Measurements from ENCODE around the gene GEMIN8.

GEMIN8 gene

DNA sequence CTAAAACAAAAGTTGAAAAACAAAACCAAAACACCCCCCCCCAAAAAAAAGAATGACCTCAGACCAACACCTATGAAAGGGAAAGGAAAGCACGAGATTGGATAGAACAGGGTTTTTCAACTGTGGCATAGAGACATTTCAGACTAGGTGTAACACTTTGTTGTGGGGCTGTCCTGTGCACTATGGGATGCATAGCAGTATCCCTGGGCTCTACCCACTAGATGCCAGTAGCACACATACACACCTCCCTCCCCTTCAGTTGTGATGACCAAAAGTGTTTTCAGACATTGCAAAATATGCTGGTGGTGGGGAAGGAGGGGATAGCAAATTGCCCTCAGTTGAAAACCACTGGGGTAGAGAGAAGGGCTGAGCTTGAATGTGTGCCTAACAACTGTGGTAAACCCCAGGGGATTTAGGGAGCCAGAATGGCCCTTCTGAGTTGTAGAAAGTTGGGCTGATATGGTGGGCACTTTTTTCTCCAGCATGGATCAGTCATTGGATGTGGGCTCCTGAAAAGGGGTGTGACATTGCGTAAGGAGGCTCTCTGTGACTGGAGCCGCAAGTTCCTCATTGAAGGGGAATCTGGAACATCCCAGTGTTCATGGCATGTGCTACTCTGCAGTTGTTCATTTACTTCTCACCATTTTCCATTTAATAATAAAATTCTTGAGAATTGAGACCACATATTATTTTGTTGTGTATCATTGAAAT lies 8.8 kb upstream of the GEMIN8 start:
- Histone ChIP-seq H2AFZ (ENCODE audit: low read length) (no peak overlapping the region), H3K27me3 (ENCODE audit: insufficient read depth, low read length) (no peaks in the 10 kb centered on the region), H3K36me3 (ENCODE audit: insufficient read depth, low read length) (no peaks in the 10 kb centered on the region), H3K4me2 (ENCODE audit: low read length) (no peak overlapping the region), H3K9ac (ENCODE audit: low read length) (no peak overlapping the region), H3K79me2 (ENCODE audit: insufficient read depth, low read length) (no peaks in the 10 kb centered on the region), H3F3A (ENCODE audit: insufficient read depth, low read length) (no peaks in the 10 kb centered on the region), H3K27ac (ENCODE audit: low read depth, low read length, poor library complexity, severe bottlenecking) (no peak overlapping the region), H3K4me1 (ENCODE audit: insufficient read depth, low read length, severe bottlenecking) (no peaks in the 10 kb centered on the region), H3K9me3 (ENCODE audit: low read length) (no peaks in the 10 kb centered on the region), H4K20me1 (ENCODE audit: insufficient read depth, low read length) (no peaks in the 10 kb centered on the region), H3K9me2 (ENCODE audit: low read depth, low read length) (no peaks in the 10 kb centered on the region), H3K4me3 (ENCODE audit: low read depth, low read length, poor library complexity, severe bottlenecking) (no peak overlapping the region)
- no peak for TF ChIP-seq CTCF (IDR thresholded peaks at IDR 0.05; ENCODE audit: low read length)
- no peak for TF ChIP-seq EZH2 (IDR thresholded peaks at IDR 0.05; ENCODE audit: borderline replicate concordance, low read length)

- no peak overlapping the region for H3K4me3 ChIP-seq (ENCODE audit: low read depth, low read length, poor library complexity, severe bottlenecking)
- H3K36me3 ChIP-seq (ENCODE audit: insufficient read depth, low read length) = no peaks in the 10 kb centered on the region
- H2AFZ ChIP-seq (ENCODE audit: low read length) = no peak overlapping the region; the same call in 1 of the 2 replicates
- peaks cover 3% of the 10 kb centered on the region; the same call in 1 of the 2 replicates for H3K79me2 ChIP-seq (ENCODE audit: insufficient read depth, low read length)
- H3K4me2 ChIP-seq (ENCODE audit: low read length) = no peak overlapping the region
- H3K27me3 ChIP-seq (ENCODE audit: insufficient read depth, low read length) = no peaks in the 10 kb centered on the region
- TF ChIP-seq EZH2 (IDR thresholded peaks at IDR 0.05; ENCODE audit: borderline replicate concordance, low read length) = no peak
- TF ChIP-seq CTCF (IDR thresholded peaks at IDR 0.05; ENCODE audit: low read length) = peak; percentile 56
- no peak overlapping the region for H3K27ac ChIP-seq (ENCODE audit: low read depth, low read length, poor library complexity, severe bottlenecking)
- no peak overlapping the region for H3K9ac ChIP-seq (ENCODE audit: low read length)
- H4K20me1 ChIP-seq (ENCODE audit: insufficient read depth, low read length) = no peaks in the 10 kb centered on the region
- H3K9me2 ChIP-seq (ENCODE audit: low read depth, low read length) = no peaks in the 10 kb centered on the region
- H3K4me1 ChIP-seq (ENCODE audit: insufficient read depth, low read length, severe bottlenecking) = peaks cover 27% of the 10 kb centered on the region
- H3F3A ChIP-seq (ENCODE audit: insufficient read depth, low read length) = no peaks in the 10 kb centered on the region
- no peaks in the 10 kb centered on the region for H3K9me3 ChIP-seq (ENCODE audit: low read length)
Observed at GRCh38 chrX:14032406-14032805, 2.7 kb upstream of the GEMIN8 start.

- H3K9me3 ChIP-seq (ENCODE audit: low read length) = no peaks in the 10 kb centered on the region
- no peak for TF ChIP-seq CTCF (IDR thresholded peaks at IDR 0.05; ENCODE audit: low read length)
- no peak for TF ChIP-seq EZH2 (IDR thresholded peaks at IDR 0.05; ENCODE audit: borderline replicate concordance, low read length)
- H2AFZ ChIP-seq (ENCODE audit: low read length) = no peak overlapping the region
- H3K27me3 ChIP-seq (ENCODE audit: insufficient read depth, low read length) = no peaks in the 10 kb centered on the region
- no peaks in the 10 kb centered on the region for H3F3A ChIP-seq (ENCODE audit: insufficient read depth, low read length)
- H3K4me1 ChIP-seq (ENCODE audit: insufficient read depth, low read length, severe bottlenecking) = peaks cover 35% of the 10 kb centered on the region
- H3K4me3 ChIP-seq (ENCODE audit: low read depth, low read length, poor library complexity, severe bottlenecking) = peak overlapping the region; percentile 86
- H3K27ac ChIP-seq (ENCODE audit: low read depth, low read length, poor library complexity, severe bottlenecking) = peak overlapping the region; percentile 59
- H4K20me1 ChIP-seq (ENCODE audit: insufficient read depth, low read length) = no peaks in the 10 kb centered on the region
- H3K36me3 ChIP-seq (ENCODE audit: insufficient read depth, low read length) = no peaks in the 10 kb centered on the region
- peak overlapping the region; percentile 90 for H3K4me2 ChIP-seq (ENCODE audit: low read length)
- H3K9me2 ChIP-seq (ENCODE audit: low read depth, low read length) = no peaks in the 10 kb centered on the region
- H3K9ac ChIP-seq (ENCODE audit: low read length) = peak overlapping the region; percentile 72
- H3K79me2 ChIP-seq (ENCODE audit: insufficient read depth, low read length) = peaks cover 8% of the 10 kb centered on the region; the same call in 1 of the 2 replicates
Observed at GRCh38 chrX:14030174-14030530, 460 bp upstream of the GEMIN8 start.

Measured in OCI-LY1 (cell line).